ENCODE results near the gene PAFAH1B1.
"Not testable (repeated sequence)": the region's sequence is repeated elsewhere in the genome, so short reads cannot be mapped to it uniquely, and the experiment has no call there.

- TF ChIP-seq CTCF, EP300, POLR2AphosphoS5 (IDR thresholded peaks at IDR 0.05): not testable (repeated sequence)
These were observed 21.2 kb upstream of the PAFAH1B1 start for GRCh38 chr17:2572304-2572609.
